COR-L47 (cell line): Measurements from ENCODE around the gene ENPP7.

Experiments
- DNase-seq: peaks from one replicate; lab custom pipeline; 2025; lab: John Stamatoyannopoulos, UW

Gene ENPP7

DNA sequence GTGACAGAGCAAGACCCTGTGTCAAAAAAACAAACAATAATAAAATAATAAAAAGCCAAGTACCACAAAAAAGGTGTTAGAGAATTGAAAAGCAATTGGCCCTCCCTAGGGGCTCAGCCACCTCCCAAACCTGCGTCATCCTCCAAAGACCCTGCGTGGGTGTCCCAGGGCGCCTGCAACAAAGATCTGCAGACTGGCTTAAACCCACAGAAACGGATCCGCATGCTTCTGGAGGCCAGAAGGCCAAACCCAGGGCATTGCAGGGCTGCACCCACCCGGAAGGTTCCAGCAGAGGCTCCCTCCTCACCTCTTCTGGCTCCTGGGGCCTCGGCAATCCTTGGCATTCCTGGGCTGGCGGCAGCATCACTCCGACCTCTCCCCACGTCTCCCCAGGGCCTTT is 1.5 kb downstream of the ENPP7 start:
- no peak for DNase-seq

DNA sequence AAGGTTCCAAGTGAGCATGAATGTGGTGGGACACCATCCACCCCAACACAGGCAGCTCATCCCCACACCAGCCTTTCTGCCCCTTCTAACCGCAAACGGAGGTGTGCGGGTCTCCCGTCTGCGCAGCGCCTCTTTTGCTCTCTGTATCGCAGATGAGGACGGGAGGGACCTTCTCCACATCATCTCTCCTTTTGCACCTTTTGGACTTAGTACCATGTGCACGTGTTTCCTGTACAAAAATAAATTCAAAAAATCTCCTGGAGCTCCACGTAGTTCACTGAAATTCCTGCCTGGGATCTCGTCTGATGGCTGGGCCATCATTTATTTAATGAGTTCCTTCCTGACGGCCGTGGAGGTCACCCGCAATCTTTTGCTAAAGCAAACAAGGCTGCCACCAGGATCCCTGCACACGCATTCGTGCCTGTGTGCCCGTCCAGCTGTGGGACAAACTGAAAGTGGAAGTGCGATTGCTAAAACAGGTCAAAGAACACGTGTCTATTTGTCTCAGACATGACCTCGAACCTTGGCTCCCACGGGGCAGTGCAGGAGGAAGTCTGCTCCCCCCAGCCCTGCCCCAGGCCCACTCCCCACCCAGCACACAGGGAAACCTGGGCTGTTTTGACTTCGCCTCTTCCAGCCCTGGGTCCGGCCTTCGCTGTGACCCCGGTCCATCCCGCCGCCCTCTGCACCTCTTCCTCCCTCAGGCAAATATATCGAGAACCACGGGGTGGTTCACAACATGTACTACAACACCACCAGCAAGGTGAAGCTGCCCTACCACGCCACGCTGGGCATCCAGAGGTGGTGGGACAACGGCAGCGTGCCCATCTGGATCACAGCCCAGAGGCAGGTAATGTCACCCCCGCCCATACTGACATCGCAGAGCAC is 2.3 kb downstream of the ENPP7 start:
- DNase-seq: no peak

DNA sequence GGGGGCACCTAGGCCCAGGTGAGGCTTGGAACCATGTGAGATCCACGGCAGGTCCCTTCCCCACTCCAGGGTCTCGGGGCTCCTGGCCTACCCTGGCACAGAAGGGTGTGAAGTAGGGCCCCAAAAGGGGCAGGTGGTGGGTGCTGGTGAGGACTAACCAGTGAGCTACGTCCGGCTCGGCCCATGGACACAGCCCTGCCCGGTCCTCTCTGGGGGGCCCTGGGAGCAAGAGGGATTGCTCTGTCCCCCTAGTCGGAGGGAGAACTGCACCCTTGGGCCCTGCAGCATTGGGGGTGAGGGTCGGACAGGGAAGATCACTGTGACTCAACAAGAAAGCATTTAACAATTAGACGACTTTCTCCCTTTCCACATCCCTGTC is 2.9 kb downstream of the ENPP7 start:
- DNase-seq: no peak

DNA sequence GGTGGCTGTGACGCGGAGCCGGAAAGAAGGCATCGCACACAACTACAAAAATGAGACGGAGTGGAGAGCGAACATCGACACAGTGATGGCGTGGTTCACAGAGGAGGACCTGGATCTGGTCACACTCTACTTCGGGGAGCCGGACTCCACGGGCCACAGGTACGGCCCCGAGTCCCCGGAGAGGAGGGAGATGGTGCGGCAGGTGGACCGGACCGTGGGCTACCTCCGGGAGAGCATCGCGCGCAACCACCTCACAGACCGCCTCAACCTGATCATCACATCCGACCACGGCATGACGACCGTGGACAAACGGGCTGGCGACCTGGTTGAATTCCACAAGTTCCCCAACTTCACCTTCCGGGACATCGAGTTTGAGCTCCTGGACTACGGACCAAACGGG is 4.4 kb downstream of the ENPP7 start:
- no peak for DNase-seq

DNA sequence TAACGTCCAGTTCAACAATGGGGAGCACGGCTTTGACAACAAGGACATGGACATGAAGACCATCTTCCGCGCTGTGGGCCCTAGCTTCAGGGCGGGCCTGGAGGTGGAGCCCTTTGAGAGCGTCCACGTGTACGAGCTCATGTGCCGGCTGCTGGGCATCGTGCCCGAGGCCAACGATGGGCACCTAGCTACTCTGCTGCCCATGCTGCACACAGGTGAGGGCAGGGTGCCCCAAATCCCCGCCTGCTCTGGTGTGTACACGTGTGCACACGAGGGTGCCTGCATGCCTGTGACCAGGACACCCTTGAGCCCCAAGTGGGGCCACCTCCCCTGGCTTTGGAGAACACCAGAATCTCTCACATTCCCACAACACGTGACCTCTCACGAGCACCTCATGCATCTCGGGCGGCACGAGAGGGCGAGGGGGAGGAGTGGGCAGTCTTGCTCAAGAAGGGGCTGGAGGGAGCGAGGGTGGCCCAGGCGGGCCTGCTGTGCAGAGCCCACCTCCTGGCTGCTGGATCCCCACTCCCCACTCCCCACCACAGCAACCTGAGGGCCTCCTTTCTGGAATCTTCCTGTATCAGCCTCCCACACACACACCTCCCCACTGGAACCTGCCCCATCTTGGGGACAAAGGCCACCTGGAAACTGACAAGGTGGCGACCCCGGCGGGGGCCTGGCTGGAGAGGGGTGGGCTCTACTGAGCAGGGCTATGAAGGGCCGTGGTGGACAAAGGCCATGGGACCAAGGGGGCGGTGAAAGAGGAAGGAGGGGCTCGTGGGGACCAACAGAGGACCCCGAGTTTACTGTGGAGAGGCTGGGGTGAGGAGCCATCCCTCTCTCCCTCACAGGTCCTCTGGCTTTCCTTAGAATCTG is 6.5 kb downstream of the ENPP7 start:
- no peak for DNase-seq

DNA sequence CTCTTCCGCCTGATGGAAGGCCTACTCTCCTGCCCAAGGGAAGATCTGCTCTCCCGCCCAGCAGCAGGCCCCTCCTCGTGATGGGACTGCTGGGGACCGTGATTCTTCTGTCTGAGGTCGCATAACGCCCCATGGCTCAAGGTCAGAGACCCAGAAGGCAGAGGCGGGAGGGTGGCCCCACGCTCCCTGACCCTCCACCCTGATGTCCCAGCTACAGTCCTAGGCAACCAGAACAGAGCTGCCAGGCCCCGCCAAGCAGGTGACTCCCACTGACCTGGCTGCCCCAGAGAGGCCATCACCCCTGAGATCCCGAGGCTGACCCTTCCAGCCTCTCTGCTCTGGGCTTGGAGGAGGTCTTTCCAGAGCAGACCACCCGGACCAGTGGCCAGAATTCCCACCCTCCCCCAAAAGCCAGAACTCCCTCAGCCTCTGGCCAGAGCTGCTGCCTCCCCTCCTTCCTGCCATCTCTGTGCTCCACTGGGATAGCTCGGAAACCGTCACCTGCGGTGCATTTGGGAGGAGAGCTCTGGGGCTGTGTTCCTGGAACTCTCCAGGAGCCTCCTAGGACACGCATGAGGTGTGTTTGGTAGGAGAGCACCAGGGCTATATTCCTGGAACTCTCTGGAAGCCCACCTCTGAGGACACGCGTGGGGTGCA is 7.3 kb downstream of the ENPP7 start:
- DNase-seq: no peak

DNA sequence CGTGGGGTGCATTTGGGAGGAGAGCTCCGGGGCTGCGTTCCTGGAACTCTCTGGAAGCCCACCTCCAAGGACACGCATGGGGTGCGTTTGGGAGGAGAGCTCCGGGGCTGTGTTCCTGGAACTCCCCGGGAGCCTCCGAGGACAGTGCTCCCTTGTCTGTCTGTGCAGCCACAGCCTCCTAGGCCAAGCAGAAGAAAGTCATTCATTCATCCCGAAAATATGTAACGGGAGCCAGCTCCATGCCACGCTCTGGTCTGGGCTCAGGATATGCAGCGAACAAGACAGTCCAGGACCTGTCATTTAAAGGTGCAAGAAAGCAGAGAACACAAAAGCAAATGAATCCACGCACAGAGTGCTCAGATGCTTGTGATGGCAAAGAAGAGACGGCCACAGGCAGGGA is 7.9 kb downstream of the ENPP7 start:
- no peak for DNase-seq

DNA sequence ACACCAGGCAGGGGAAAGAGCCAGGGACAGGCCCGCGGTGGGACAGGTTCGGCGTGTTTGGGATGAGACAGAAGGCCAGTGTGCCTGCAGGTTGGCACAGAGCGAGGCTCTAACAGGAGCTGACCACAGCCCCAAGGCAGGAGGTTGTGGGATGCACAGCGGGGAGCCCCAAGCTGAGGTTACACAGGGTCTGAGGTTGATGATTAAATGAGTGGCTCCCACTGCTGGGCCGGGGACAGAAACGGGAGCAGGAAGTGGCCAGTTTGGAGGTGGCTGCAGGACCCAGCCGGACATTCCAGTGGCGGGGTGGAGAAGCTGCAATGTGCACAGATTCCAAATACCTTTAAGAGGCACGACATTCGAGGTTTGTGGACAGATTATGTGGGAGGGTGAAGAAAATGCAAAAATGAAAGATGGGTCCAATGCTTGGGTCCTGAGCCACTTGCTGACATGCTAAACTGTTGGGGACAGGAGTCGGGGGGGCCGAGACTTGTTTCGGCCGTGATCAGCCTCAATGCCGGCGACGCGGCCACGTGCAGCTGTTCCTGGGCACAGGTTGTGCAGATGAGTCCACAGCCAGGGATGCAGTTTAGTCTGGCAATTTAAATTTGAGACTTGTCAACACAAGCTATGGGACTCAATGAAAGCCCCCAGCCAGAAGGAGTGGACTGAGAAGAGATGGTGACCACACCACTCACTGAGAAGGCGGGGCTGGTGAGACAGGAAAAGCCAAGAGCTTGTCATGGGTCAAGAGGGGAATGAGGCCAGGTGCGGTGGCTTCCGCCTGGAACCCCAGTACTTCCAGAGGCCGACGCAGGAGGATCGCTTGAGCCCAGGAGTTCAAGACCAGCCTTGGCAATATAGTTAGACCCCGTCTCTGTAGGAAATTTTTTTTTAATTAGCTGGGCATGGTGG is 8.7 kb downstream of the ENPP7 start:
- DNase-seq: no peak

DNA sequence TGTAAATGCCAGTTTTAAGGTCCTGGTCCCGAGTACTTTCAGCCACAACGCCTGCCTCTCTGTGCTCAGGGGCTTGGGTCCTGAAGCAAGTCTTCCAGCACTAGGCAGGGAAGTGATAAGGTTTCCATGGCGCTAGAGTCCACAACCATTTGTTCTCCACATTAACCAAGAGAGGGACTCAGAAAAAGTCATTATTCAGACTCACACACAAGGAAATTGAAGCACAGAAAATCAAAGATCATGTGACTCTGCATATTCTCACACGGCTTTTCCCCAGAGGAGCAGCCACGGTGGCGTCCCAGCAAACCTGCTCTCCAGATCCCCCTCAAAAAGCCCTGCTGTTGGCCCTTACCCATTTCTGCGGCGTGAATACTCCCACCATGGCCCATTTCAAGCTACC is 9.7 kb downstream of the ENPP7 start:
- DNase-seq: no peak

DNA sequence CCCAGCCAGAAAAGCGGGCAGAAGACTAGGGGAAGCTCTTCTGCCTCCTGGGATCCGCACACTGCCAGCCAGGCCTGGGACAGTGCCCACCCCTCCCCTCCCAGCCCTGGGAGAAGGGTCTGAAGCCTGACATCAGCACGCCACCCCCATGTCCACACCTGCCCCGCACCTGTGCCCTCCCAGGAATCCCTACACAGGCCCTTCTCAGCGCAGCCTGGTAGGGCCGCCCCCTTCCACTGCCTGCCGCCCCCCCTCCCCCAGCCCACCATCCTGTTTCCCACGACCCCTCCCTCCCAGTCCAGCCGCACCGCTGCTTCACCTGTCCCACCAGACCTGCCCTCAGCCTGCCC is 10.6 kb downstream of the ENPP7 start:
- no peak for DNase-seq

DNA sequence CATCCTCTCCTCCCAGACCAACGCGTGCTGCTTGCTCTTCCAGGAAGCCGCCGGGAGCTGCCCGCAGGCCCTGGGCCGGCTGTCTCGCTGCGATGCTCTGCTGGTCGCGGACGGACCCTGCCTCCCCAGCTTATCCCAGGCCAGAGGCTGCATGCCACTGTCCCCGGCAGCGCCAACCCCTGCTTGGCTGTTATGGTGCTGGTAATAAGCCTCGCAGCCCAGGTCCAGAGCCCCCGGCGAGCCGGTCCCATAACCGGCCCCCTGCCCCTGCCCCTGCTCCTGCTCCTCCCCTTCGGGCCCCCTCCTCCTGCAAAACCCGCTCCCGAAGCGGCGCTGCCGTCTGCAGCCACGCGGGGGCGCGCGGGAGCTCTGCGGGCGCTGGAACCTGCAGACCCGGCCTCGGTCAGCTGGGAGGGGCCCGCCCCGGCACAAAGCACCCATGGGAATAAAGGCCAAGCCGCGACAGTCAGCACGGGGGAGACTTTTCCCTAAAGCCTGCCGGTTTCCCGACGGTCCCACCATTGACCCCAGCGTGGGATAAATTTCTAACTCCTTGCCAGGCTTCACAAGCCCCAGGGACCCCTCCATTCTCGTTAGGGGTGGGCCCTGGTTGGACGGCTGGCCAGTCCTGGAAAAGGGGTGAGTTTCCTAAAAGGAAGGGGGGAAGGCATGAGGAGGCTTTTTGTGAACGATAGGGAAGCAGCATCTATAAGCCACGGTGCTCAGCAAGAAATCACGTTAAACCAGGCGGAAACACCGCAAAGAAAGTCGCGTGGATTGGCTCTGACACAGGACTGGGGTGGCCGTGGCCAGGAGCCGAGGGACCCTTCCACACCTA is 11.2 kb downstream of the ENPP7 start:
- peak; percentile 74 for DNase-seq

DNA sequence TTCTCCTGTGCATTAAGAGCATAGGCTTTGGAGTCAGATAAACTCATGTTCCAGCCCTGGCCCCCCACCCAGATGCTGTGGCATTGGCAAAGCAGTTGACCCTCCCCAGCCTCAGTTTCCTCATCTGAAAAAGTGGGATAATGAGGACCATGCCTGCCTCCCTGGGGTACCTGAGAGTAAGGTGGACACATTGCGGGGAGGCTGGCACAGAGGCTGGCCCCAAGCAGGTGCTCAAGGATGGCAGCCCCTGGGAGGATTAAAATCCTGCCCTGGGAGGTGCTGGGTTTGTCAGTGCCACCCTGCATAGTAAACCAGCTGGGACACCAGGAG is 11.8 kb downstream of the ENPP7 start:
- DNase-seq: no peak

DNA sequence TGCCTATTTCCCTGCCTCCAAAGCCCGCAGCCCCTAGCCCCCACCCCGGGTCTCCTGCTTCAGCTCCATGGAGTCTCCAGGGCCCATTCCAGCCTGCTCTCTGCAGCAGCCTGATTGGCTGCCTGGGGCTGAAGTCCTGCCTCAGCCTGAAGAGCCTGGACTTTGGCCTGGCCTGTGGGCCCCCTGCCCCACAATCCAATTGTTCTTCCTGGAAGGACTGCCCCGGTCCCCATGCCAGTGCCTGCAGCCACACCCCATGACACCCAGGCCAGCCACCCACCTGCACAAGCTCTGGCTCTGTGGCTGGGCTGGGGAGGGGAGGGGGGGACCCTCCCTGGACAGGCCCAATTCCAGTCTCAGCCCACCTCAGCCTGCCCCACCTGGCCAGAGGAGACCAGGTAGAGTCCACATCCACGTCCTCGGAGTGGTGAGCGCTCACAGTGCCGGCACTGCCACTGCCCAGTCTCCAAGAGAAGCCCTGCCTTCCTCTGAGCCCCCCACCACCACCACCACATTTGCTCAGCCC is 12.3 kb downstream of the ENPP7 start:
- DNase-seq: no peak

DNA sequence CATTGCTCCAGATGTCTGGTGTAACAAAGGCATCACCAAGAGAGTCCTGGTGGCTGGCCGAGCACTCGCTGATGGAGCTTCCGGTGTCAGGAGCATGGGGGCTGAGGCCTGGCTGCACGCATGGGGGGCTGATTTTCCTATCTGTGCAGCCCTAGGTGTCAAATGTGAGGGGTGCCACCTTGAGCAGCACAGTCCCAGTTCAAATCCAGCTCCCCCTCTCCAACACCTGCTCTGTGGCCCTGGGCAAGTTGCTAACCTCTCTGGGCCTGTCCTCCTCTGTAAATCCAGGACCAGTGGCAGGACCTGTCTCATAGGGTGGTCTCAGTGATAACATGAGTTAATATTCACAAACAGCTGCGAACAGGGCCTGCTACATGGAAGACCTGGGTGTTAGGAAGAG is 12.9 kb downstream of the ENPP7 start:
- DNase-seq: no peak

DNA sequence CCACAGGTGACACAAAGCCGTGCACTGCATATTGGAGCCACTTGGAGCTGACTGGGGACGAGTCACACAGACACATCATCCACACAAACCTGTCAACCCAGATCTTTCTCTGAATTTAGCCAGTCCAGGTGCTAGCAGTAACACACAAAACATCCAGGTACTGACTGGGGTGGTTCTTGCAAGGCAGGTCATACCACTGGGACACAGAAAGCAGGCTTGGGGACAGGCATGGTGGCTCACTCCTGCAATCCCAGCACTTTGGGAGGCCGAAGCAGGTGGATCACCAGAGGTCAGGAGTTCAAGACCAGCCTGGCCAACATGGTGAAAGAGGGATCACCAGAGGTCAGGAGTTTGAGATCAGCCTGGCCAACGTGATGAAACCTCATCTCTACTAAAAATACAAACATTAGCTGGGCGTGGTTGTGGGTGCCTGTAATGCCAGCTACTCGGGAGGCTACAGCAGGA is 14.9 kb downstream of the ENPP7 start:
- no peak for DNase-seq

DNA sequence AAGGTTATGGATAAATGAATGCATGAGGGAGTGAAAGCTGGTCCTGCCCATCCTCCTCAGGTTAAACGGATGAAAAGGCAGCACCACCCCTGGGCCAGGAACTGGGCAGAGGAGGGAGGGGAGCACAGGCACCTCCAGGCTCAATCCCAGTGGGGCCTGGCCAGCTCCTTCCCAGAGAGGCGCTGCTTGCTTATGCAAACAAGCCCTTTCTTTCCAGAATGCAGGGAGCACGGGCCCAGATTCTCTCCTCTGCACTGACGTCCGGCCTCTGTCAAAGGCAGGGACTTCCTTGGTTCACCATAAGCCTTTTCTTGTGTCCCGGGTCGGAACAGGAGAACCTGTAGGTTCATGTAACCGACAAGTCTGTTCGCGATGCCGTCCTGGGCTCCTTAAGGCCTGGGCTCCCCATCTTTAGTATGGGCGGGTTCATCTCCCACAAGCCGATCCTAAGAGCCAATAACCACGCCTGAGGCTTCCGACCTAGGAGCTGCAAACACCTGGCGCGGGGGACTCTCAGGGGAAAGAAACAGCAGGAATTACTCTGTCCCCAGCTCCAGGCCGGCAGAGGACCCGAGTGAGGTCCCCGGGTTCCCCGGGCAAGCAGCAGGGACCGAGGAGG is 16.3 kb downstream of the ENPP7 start:
- DNase-seq: no peak

DNA sequence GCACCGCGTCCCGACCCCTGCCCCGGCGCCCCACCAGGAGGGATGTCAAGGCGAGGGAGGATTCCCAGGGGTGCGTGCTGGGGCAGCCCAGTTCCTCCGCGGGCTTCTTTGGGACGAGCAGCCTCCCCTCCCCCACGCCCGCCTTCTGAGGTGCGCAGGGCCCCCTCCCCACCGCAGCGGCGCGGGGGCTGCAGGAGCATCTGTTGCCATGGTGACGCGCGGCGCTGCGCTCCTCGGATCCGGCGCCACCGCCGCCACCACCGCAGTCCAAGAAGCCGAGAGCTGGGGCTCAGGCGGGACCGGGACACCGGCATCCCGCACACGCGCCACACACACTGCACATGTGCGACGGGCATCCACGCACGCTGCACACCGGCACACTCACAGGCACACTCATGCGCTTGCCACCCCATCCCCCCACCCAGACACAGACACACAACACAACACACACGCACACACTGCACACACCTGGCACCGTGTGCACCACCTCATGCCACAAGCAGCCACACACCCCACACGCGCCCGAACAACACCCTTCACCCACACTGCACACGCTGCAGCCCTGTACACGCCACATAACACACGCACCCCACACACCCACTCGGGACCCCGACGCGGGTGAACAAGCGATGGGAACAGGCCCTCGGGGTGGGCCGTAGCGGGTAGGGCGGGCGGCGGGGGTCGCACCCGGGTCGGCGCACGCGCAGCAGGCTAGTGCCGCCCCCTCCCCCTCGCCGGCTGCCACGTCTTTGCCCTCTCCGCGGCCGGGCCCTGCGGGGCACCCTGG is 17.0 kb downstream of the ENPP7 start:
- peak; percentile 58 for DNase-seq

DNA sequence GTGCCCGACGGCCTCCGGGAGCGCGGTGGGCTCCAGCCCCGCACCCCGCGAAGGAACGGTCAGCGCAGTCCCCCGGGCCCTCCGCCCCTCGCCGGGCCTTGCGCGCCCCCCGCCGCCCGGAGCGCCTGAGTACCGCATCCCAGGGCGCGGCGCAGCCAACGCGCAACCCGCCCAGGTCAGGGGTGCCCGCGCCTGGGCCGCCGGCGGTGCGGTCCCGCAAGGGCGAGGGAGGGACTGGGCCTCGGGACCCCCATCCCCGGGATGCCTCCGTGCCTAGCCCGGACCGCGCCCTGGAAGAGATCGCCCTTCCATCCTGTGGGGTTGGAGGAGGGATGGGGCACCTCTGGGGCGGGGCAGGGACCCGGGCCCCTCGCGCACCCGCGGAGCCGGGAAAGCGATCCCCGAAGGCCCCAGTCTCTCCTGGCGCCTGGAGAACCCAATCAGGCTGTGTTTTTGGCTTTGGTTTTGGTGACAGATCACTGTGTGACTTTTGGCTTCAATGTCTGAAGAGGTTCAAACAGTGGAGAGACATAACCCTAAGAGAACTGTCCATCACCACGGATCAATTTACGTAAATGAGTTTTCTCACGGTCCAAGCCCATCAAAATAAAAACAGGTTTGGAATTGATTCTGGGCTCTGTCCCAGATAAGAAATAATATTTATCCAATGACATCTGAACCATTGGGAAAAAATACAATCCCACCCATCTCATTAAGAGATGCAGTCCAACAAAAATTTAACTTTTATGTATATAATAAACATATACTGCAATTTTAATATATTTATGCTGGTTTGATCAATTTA is 17.8 kb downstream of the ENPP7 start:
- no peak for DNase-seq
